Stimulated activated CD8-positive, alpha-beta memory T cell treated with anti-CD3 and anti-CD28 coated beads, Interleukin-7, amount 100 ng/mL, for 24 hours (primary cell): ENCODE measurements around the gene LMX1B.

Experiments used
- DNase-seq: peaks from one replicate; pipeline ENCODE4 v3.0.0-alpha.2; 2020; ENCODE audit warnings: low read depth

LMX1B gene

DNA sequence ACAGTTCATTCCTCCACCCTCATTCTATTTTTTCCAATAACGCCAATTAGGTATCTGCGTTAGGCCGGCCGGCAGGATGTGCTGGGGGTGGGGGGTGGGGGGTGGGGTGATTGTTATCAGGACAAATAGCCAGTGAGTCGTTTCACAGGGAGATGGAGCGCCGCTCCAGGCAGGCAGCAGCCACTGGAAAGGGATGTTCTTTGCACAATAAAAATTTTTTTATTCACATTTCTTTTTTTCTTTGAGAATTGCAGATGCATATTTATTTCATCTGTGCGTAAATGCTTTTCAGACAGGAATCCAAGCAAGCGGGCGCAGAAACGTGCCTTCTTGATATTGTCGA is 4.1 kb downstream of the LMX1B start:
- DNase-seq, result no peak

DNA sequence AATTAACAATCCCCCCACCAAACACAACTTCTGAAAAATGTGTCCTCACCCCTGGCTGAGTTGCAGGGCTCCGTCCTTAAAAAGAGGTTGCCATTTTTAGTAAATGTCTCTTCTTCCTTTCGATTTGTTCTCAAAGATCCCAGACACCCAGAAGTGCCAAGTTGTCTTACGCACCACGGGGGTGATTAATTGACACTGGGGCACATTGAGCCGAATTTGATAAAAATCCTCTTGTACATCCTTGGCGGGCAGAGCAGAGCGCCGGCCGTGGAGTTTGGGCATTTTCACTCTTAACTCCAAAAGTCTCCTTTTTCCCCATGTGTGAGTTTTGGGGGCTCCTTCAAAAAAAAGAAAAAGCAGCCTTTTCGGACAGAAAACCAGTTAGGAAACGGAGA is 4.5 kb downstream of the LMX1B start:
- no peak for DNase-seq

DNA sequence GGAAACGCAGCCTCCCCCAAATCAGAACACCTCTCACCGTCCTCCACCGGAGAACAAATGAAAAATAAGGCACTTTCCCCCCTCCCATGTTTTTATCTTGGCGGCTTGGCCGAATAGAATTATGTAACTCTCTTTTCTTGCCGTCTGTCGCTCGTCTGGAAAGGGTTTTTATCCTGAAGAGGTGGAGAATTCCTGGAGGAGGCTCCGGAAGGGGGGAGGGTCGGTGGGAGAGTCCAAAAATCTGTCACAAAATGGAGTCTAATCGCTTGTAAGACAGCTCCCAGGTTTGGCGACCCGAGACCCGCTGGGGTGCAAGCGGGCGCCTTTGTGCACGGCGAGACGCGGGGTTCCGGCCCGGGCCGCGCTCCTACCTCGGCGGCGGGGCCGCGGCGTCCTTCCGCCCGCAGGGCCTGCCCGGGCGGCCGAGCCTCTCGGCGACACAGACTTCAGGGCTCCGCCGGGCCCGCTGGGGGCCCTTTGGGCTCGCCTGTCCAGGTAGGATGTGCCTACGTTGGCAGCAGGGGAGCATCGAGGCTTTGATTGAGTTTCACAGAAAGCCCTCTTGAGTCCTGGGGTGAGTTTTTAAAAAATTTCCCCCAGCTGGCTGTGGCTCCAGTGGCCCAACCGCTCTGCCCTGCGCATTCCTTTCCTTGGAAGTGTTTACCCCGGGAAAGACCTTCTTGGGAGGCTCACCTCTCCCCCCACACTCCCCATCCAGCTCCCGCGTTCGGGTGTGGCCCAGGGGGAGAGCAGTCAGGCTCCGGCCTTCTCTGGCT is 5.0 kb downstream of the LMX1B start:
- DNase-seq, result no peak

DNA sequence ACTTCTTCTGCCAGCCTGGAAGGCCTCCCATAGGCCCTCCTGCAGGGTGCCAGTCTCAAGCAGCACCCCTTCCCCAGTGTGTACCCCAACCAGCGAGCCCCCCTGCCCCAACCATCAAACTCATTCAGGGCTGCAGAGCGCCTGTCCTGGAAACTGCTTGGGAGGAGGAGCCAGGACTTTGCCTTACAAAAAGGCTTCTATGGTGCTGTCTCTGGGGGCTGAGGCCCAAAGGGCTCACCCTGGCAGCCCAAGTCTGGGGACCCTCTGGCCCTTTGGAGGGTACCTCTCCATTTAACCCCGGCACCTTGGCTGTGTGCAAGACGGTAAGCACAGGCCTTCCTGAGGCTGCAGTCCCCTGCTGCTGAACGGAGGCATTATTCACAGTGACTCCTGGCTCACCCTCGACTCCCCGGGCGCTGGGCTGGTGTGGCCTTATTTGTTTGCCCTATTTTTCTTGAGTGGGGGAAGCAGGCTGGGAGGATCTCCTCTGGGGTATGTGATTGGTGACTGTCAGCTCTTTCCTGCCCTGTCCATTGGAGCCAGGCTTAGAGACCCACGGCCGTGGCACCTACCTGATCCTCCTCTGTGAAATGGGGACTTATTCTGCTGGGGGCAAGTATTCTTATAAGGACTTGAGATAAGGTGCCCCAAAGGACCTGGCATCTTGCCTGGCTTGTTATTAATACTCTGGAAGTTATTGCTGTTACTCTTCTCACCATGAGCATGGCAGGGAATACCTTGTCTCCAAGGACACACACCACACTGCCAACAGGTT is 5.8 kb downstream of the LMX1B start:
- no peak for DNase-seq

DNA sequence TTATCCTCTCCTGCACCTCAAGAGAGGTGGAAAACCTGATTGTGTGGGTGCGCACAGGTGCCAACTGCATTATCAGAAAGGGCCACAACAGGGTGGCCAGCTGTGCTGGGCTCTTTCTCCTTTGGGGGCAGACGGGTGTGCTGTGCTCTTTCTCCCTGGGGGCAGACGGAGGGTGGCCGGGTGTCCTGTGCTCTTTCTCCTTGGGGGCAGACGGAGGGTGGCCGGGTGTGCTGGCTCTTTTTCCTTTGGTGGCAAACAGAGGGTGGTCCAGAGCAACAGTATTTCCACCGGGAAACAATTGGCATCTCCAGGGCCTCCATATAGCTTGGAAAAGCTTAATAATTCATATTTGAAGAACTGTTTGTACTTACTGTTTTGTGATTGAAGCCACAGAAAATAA is 6.8 kb downstream of the LMX1B start:
- DNase-seq, result no peak

DNA sequence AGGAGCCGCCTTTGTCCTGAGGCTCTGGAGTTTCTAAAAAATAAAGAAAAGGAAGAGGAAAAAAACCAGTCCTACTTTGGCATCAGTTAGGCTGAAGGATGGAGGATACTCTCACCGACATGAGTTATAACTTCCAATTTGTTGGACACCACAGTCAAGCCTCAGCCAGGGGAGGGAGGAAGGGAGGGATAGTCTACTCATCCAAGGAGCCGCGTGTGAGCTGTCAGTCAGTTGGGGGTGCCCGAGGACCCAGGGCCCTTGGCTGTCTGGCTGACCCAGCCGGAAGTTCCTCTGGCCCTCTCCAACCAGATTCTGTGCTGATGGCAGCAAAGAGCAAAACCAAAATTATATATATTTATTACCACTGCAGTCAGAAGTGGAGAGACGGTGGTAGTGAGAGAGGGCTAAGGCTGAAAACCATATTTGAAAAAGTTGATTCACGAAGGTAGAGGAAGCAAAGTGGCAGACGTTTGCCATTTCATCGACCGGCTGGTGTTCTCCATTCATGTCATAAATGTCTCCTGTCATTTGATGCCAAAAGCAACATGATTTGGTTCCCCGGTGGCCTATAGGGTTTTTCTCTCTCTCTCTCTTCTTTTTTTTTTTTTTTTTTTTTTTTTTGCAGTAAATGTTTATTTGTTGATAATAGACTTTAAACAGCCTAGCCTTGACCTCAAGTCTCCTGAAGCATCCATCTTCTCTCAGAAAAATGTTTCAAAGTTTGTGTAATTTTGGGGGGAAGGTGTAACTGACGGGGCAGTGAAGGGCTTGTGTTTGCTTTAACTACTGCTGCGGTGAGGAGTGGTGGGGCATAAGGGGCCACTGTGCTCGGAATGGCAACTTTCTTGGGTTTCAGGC is 7.6 kb downstream of the LMX1B start:
- no peak for DNase-seq

DNA sequence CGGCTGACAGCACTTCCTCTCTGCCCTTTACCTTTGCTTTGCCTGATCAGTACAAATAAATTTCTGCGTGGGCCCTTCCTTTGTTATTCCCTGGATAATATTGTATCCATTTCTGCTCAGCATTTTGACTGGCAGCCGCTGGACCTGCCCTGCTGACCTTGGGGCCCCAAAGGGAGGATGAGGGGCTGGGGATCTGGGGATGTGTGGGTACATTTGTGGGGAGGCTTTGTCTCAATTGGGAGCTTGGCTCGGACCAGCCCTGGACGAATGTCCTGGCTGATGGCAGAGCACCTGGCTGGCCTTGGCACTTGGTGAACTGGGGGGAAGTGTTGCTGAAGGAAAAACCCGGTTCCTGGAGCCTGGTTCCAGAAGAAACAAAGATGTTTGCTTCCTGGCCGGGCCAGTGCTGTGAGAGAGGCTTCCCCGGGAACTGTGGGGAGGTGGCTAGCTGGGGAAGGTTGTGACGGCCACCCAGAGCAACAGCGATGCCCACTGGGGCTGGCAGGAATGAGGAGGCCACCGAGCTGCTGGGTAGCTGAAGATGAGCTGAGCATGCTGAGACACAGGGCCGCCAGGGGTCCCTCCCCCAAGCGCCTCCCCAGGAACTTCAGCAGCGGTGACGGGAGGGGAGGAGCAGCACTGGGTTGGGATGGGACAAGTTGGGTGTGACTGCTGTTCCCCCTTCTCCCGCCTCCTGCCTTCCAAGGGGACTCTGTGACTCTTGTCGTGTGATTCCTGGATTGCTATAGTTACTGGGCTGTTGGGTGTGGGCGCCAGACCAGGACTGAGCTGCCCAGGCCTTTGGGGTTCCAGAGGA is 8.4 kb downstream of the LMX1B start:
- DNase-seq, result no peak

DNA sequence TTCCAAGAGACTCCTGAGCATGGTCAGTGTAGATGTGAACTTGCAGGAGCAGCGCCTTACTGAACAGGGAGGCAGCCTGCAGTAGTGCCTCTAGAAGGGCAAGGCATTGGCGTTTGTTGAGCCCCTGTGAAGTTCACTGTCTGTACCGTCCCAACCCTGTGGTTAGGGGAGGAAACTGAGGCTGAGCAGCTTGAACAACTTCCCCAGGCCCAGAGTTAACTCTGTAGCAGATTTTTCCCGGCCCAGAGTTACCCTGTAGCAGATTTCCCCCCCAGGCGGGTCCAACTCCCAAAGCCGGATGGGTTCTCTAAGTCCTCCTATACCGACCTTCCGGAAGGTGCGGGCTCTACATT is 9.6 kb downstream of the LMX1B start:
- no peak for DNase-seq

DNA sequence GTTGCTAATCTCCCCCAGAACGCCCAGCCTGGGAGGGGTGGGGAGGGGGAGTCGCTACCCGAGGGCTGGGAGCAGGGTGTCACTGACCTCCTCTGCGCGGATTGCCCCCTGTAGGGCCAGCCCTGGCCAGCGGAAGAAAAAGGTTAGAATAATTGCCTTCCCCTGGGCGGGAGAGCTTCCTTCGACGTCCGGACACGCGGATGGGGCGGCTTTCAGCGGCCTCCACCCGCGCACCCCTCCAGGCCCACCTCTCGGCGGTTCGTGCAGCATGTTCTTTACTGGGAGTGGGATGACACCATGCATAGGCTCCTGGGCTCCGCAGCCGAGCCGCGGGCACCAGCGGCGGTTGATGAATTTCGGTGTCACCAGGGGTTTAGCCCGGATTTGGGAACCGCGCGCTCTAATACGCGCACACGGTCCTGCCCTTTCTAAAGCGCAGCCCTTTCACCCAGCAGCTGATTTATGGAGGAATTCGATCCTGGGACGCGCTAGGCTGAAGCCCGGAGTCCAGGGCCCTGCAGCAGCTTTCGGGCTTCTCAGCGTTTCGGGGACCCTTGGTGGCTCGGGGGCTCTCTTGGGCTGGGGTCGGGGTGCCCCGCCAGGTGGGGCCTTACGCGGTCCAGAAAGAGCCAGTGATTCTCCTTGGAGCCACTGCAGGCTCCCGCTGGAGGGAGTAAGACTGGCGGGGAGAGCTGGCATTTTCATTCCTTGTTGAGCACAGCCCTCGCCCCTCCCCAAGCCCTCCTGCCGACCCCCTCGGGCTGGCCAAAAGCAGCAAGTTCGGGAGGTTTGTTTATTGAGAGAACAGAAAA is 10.1 kb downstream of the LMX1B start:
- no peak for DNase-seq

DNA sequence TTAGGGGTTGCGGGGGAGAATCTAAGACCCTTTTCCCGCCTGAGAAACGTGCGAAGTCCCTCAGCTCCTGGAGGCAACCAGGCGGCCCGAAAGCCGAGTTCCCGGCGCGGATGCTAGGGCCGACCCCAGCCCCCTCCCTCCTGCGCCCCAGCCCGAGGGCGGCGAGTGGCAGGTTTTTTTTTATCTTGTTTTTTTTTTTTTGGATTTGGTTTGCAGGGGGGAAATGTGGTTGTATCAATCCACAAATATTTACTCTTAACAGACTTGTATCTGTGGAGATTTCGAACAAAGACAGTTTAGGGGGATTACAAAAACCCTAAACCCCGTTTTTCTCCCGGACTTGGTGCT is 10.7 kb downstream of the LMX1B start:
- DNase-seq, result no peak

DNA sequence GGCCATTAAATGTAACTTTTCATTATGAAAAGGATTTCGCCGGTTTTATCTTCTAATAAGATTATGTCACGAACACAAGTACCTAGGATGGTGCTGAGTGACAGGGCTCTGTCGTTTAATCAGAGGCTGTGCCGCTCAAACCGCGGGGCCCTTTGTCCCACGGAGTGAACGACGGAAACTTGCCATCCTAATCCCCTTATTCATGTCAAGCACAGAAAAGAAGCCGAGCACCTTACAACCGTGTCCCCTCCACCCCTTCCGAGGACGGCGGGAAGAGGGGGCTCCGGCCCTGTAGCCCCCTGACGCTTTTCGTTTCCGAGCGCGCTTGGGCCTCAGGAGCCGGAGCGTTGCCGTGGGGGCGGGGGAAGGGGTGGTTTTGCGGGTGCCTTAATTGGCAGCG is 11.2 kb downstream of the LMX1B start:
- DNase-seq, result no peak

DNA sequence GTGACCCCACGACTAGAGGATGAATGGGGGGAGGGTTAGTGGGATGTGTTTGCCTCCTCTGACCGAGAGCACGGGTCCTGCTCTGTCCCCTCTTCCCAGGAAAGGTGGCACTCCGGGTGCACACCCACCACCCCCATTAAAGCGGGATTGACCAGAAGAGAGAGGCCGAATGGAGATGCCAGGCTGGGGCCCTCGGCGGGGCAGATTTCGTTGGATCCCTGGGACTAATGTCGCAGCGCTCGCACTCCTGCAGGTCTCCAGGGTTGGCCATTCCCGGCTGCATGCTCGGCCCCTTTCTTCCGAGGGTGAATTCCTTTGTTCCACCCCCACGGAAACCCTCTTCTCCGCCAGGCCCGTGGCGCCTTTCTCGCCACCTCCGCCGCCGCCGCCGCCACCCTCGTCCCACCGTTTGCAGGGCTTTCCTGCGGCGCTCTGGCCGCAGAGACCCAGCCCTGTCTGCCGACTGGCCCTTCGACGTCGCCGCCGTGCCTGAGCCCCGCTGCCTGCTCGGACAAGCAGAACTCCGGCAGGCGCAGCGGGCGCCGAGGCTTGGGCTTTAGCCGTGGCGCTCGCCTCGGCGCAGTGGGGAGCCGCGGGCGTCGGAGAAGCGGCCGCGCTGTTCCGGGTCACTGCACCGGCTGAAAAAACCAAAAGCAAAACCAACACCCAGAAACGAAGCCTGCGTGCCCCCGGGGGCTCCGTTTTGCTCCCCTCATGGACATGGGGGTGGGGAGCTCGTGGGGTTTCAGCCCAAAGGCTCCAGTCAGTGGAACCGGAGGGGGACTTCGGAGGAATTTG is 11.8 kb downstream of the LMX1B start:
- no peak for DNase-seq

DNA sequence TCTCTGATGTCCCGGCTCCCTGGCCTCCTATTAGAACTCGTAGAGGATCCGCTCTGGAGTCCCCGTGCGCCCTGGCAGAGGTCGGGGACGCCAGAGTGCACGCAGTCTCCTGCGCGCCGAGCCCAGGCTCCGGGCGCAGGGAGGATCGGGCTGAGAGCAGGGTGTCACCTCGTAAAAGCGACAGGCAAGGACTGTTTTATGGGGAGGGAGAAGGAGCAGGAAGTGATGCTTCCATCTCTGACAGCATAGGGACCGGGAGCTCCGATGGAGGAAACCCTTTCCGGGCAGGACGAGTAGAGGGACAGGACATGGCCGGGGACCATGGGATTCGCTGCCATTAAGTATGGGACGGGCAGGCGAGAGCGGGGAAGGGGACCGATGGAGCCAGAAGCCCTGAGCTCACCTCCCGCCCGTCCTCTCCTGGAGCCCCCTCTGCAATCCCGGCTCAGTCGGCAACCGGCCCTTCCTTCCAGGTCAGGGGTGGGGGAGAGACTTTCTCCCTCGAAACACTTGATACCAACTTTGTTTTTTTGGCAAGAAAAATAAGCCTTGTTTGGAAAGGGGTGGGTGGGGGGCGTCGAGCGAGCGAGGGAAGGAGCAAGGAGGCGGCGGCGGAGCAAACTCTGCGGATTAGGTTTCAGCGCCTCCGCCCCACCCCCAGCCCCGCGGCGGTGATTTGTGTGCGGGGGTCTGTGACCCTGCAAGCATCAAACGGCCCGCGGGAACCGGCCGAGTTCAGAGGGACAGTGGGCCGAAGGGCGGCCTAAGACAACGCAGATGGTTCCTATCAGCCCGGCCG is 12.6 kb downstream of the LMX1B start:
- DNase-seq, result no peak

DNA sequence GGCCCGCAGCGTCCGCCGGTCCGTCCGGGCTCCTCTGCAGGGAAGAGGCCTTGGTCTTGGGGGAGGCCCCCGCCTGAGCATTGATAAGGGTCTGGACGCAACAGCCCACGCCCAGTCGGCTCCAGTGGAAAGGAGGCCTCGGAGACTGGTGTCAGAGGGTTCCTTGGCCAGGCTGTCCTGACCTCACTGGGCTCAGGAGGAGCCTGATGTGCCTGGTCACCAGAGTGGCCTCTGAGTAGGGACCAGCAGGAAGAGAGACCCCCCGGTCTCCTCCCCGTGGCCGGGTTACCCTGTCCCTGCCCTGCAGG is 13.2 kb downstream of the LMX1B start:
- DNase-seq, result no peak

DNA sequence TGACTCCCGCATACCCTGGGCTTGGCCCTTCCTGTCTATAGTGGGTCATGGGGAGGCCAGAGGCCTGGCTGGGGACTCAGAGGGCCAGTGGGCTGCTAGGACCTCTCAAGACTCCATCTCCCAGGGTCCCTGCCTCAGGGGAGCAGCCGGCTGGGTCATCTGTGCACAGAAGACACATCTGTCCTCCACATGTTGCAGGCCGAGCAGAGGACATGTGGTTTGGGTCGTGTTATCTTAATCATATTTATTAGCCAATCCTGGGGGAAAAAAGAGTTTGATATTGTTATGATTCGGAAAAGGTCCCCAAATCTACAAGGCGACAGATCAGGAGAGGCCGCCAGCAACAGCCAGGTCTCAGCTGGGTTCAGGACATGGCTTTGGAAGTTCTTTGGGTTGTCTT is 14.4 kb downstream of the LMX1B start:
- DNase-seq, result no peak

DNA sequence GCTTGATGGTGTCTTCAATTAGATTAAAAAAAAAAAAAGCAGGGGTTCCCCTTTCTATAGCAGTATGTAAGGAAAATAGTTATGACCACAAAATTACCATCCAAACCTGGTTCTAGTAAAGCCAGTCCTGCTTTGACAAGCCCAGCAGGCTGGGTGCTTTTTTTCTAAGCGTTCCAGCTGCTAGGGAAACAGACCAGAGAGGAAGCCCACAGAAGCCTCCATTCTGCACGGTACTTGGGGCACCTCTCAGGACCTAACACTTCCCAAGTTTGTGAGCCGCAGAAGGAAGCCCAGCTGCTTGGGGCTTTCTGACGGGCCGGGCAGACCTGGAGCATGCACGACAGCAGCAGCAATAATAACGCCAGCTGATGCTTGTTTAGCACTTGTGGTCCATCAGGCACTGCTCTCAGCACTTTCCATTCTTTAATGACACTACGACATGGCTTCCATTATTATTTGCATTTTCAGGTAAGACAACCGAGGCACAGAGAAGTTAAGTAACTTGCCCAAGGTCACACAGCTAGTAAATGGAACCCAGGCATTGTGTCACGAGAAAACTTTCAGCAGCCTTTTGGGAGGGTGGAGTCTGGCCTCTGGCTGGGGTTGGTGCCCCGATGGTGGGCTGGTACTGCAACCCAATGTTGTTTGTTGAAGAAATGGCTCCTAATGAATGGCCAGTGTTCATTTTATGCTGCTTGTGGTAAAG is 15.4 kb downstream of the LMX1B start:
- DNase-seq, result no peak

DNA sequence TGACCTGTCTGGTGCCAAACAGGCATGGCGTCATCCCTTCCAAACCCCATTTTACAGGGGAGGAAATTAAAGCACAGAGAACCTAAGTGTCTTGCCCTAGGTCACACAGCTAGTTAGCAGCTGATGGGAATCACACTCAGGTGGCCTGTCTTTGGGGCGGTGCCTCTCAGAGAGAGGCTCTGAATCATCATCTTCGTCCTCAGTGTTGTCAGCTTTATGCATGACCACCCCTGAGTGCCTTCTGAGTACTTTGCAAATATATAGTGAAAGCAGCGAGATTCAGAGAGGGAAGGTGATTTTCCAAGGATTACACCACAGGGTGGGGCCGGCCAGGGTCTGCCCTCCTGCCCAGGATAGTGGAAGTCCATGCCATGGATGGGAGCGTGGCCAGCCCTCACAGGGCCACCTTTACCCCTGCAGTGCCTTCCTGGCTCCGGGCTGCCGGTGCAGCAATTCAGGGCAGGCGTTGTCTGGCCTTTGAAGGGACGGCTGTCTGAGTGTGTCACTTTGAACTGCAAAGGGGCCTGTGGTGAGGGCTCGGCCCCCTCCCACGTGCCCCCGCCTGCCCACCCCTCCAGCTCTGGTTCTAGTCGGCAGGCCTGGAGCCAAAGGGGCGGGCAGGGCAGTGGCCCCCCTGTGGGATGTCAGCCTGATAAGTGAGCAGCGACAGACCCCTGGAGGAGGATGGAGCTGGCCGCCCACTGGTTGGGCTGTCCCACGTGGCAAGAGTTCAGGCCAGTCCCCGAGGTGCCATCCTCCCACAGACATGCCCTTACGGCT is 16.9 kb downstream of the LMX1B start:
- DNase-seq, result no peak

DNA sequence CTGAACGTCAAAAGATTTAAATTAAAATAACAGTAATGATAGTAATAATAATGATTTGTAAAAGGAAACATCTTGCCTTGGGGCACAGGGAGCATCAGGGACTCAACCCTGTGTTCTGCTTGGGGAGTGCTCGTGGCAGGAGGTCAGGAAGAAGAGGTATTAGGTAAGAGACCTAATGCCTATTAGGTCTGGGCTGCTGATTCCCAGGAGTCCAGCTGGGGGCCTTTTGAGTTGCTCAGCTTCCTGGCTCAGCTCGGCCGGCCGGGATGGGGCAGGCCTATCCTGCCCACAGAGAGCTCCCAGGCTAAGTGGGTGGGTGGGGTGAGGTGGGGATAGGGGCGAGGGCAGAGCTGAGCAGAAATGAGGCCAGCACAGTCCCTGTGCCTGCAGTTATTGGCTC is 17.5 kb downstream of the LMX1B start:
- DNase-seq, result no peak
